ENCODE results near the gene FBXW7. TPM values are rescaled to one million over a fixed set of nuclear protein-coding genes. Genes with fewer than 3 reads are reported as not detected.

FBXW7 gene
- total RNA-seq, 1 experiment from 2014 or later: 27.1 TPM

DNA sequence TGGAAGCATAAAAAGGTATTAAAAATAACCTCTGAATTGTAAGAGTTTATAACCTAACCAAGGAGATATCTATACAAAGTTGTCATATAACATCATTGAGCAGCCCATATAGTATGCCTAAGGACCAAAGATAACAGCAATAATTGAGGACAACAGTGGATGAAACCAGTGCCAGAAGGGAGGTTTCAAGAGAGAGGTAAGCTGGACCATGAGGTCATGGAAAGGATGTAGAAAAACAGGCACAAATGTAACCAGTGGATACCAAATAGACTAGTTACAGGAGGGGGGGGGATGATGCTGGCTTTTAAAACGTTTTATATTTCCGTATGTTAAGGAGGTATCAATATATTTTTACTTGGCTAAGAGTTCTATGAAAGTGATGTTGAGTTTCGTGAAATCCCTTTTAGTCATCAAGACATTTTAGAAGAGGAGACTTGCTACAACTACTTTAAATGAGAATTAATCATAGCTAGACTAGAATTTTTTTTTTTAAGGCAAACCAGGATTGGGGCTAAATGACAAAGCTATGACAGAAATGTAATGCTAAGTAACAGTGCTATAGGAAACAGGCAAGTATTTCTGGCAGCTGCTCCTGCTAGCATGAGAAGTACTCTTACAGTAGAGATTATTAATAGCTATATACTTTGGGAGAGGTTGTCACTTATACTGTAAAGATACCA, 161.1 kb downstream of the FBXW7 start:
- Mint-ChIP-seq H3K27me3 (ENCODE audit: low read depth) (no peaks in the 10 kb centered on the region), H3K4me1 (no peaks in the 10 kb centered on the region), H3K4me3 (no peak overlapping the region), H3K9me3 (no peaks in the 10 kb centered on the region), H3K27ac (no peak overlapping the region), H3K36me3 (ENCODE audit: insufficient read depth in 1 of 3, low read depth in 3 of 3) (no peaks in the 10 kb centered on the region)
- no peak overlapping the region for H4K5ac ChIP-seq (ENCODE audit: insufficient read length, low read depth, low read length)
- no peak overlapping the region for H4K8ac ChIP-seq (replicated peaks; ENCODE audit: insufficient read length, low read depth, low read length)
- H3K23me2 ChIP-seq (ENCODE audit: insufficient read length, low read depth, low read length, poor library complexity, severe bottlenecking): no peaks in the 10 kb centered on the region
- H3K23ac ChIP-seq (ENCODE audit: insufficient read length, low read depth, low read length): no peak overlapping the region
- no peak overlapping the region for H3K9ac ChIP-seq (ENCODE audit: extremely low read depth, insufficient read length, low read length)
- no peak overlapping the region for H2AK5ac ChIP-seq (ENCODE audit: insufficient read length, low read length)
- H3K27me3 ChIP-seq (ENCODE audit: insufficient read depth, low read length): no peaks in the 10 kb centered on the region
- no peak overlapping the region for H4K91ac ChIP-seq (ENCODE audit: insufficient read length, low read depth, low read length)
- H2BK5ac ChIP-seq (ENCODE audit: insufficient read length, low read length): no peak overlapping the region
- H3K56ac ChIP-seq (ENCODE audit: insufficient read length, low read depth, low read length): no peak overlapping the region
- H3K9me3 ChIP-seq (ENCODE audit: control insufficient read depth, low read depth, low read length): no peaks in the 10 kb centered on the region
- no peak overlapping the region for H2BK20ac ChIP-seq (ENCODE audit: low read depth, low read length, poor library complexity, severe bottlenecking)
- no peak overlapping the region for H2BK15ac ChIP-seq (ENCODE audit: low read depth, low read length)
- TF ChIP-seq CTCF (conservative IDR thresholded peaks at IDR 0.05): no peak
- H3K4ac ChIP-seq (ENCODE audit: low read depth, low read length): no peak overlapping the region
- no peaks in the 10 kb centered on the region for H4K20me1 ChIP-seq (ENCODE audit: control insufficient read depth, insufficient read depth, insufficient read length)
- no peak overlapping the region for H3K18ac ChIP-seq (ENCODE audit: insufficient read length, low read depth, low read length)
- no peaks in the 10 kb centered on the region for H3K79me2 ChIP-seq (ENCODE audit: insufficient read depth, low read length)
- no CpG with 5 or more reads among the region's 3 CpGs for WGBS (ENCODE audit: extremely low coverage, insufficient read length, low lambda C conversion rate)
- no peak overlapping the region for H2AFZ ChIP-seq (ENCODE audit: low read length)
- no peak overlapping the region for H3T11ph ChIP-seq (ENCODE audit: low read length)
- H2BK12ac ChIP-seq (ENCODE audit: insufficient read length, low read depth, low read length): no peak overlapping the region
- H3K79me1 ChIP-seq (ENCODE audit: insufficient read depth, low read depth, low read length, poor library complexity, severe bottlenecking): no peaks in the 10 kb centered on the region
- no peaks in the 10 kb centered on the region for H3K4me1 ChIP-seq (ENCODE audit: insufficient read depth, low read length)
- H3K27ac ChIP-seq (ENCODE audit: insufficient read length, low read depth, low read length): no peak overlapping the region
- H3K4me2 ChIP-seq (ENCODE audit: insufficient read depth, insufficient read length, low read length): no peak overlapping the region
- no peak overlapping the region for H2BK120ac ChIP-seq (ENCODE audit: low read depth, low read length, poor library complexity, severe bottlenecking)
- no peak overlapping the region for H3K14ac ChIP-seq (ENCODE audit: insufficient read depth, low read length)
- no peak for DNase-seq
